Activated naive CD4-positive, alpha-beta T cell treated with anti-CD3 and anti-CD28 coated beads, Interleukin-2, amount 50 U/mL, for 16 hours (primary cell): ENCODE data around the gene SLC2A13.
"Not testable (repeated sequence)": the region's sequence is repeated elsewhere in the genome, so short reads cannot be mapped to it uniquely, and the experiment has no call there.

ENCODE experiments used
- DNase-seq: peaks from one replicate; pipeline ENCODE4 v3.0.0-alpha.2; 2020

Gene SLC2A13

GRCh38 chr12:40104461-40105264, 1.2 kb downstream of the SLC2A13 start:
- no peak for DNase-seq

GRCh38 chr12:40103043-40103442, 2.8 kb downstream of the SLC2A13 start:
- DNase-seq, result no peak

- no peak for DNase-seq
These were observed 4.1 kb downstream of the SLC2A13 start for GRCh38 chr12:40101747-40102146.

GRCh38 chr12:40099423-40099853, 6.4 kb downstream of the SLC2A13 start:
- DNase-seq, result no peak

GRCh38 chr12:40098406-40099145, 7.3 kb downstream of the SLC2A13 start:
- no peak for DNase-seq

- no peak for DNase-seq
These were observed 12.4 kb downstream of the SLC2A13 start for GRCh38 chr12:40093512-40093911.

GRCh38 chr12:40086471-40086870, 19.4 kb downstream of the SLC2A13 start:
- no peak for DNase-seq

GRCh38 chr12:40078266-40078665, 27.6 kb downstream of the SLC2A13 start:
- DNase-seq, result no peak

GRCh38 chr12:40075458-40075857, 30.4 kb downstream of the SLC2A13 start:
- DNase-seq, result no peak

- DNase-seq, result no peak
These were observed 37.5 kb downstream of the SLC2A13 start for GRCh38 chr12:40068416-40068815.

GRCh38 chr12:40065636-40066035, 40.2 kb downstream of the SLC2A13 start:
- no peak for DNase-seq

GRCh38 chr12:40063414-40063813, 42.5 kb downstream of the SLC2A13 start:
- no peak for DNase-seq

- no peak for DNase-seq
These were observed 47.1 kb downstream of the SLC2A13 start for GRCh38 chr12:40058721-40059190.

GRCh38 chr12:40056373-40056772, 49.5 kb downstream of the SLC2A13 start:
- DNase-seq, result no peak

- DNase-seq, result no peak
These were observed 50.1 kb downstream of the SLC2A13 start for GRCh38 chr12:40055776-40056175.

GRCh38 chr12:40055228-40055579, 50.7 kb downstream of the SLC2A13 start:
- DNase-seq, result no peak

GRCh38 chr12:40054555-40055227, 51.2 kb downstream of the SLC2A13 start:
- DNase-seq, result no peak

GRCh38 chr12:40049268-40049667, 56.6 kb downstream of the SLC2A13 start:
- no peak for DNase-seq

GRCh38 chr12:40047002-40047401, 58.9 kb downstream of the SLC2A13 start:
- not testable (repeated sequence) for DNase-seq

GRCh38 chr12:40045656-40046055, 60.2 kb downstream of the SLC2A13 start:
- DNase-seq, result no peak

- DNase-seq, result no peak
These were observed 61.5 kb downstream of the SLC2A13 start for GRCh38 chr12:40044396-40044795.

- DNase-seq, result no peak
These were observed 66.3 kb downstream of the SLC2A13 start for GRCh38 chr12:40039598-40039997.

- no peak for DNase-seq
These were observed 67.3 kb downstream of the SLC2A13 start for GRCh38 chr12:40038619-40039018.

- DNase-seq, result no peak
These were observed 71.2 kb downstream of the SLC2A13 start for GRCh38 chr12:40034712-40035111.
